ENCODE results near the gene C6orf52. TPM values are rescaled to one million over a fixed set of nuclear protein-coding genes. Genes with fewer than 3 reads are reported as not detected.
A peak's percentile ranks its signal among the peaks of the same experiment; 100 is the strongest.

C6orf52 gene
- total RNA-seq, 3 donors from 2014 or later = 1.2 to 1.7 TPM; not detected in 1

GRCh38 chr6:10640412-10640811 is 54.0 kb downstream of the C6orf52 start:
- TF ChIP-seq CTCF (IDR thresholded peaks at IDR 0.05) = no peak
- no peak for ATAC-seq
- Histone ChIP-seq H3K36me3 (ENCODE audit: low read depth) (no peaks in the 10 kb centered on the region), H3K9me3 (no peaks in the 10 kb centered on the region), H3K4me1 (ENCODE audit: low read depth) (no peaks in the 10 kb centered on the region), H3K4me3 (no peak overlapping the region)
- no peak for DNase-seq
- intact Hi-C loops (cut with DNase I, micrococcal nuclease) = no loop called here

DNA sequence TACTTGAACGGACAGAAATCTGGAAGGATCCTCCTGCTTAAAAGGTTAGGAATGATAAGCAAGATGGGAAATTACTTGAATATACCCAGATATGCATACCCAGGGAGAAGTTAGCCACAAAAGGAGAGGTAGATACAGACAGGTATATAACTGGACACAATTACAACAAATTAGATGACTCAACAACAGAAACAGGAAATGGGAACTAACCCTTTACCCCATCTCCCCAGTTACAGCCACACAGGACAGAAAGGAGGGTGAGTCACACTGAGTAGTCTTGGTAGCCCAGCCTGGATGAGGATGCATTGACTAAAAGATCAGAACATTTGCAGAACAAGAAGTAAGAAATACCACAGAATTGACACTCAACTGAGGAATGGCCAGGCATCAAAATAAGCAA is 61.2 kb downstream of the C6orf52 start:
- intact Hi-C loops (cut with DNase I, micrococcal nuclease) = no loop called here
- Histone ChIP-seq H3K36me3 (ENCODE audit: low read depth) (no peaks in the 10 kb centered on the region), H3K9me3 (no peaks in the 10 kb centered on the region), H3K4me1 (ENCODE audit: low read depth) (no peaks in the 10 kb centered on the region), H3K4me3 (no peak overlapping the region)
- no peak for DNase-seq
- peak; percentile 82 for ATAC-seq
- no peak for TF ChIP-seq CTCF (IDR thresholded peaks at IDR 0.05)

GRCh38 chr6:10630178-10630577 is 64.2 kb downstream of the C6orf52 start:
- Histone ChIP-seq H3K36me3 (ENCODE audit: low read depth) (no peaks in the 10 kb centered on the region), H3K4me1 (ENCODE audit: low read depth) (no peaks in the 10 kb centered on the region), H3K4me3 (no peak overlapping the region), H3K9me3 (no peaks in the 10 kb centered on the region)
- no peak for DNase-seq
- ATAC-seq = no peak
- intact Hi-C loops (cut with DNase I, micrococcal nuclease) = no loop called here
- TF ChIP-seq CTCF (IDR thresholded peaks at IDR 0.05) = no peak

DNA sequence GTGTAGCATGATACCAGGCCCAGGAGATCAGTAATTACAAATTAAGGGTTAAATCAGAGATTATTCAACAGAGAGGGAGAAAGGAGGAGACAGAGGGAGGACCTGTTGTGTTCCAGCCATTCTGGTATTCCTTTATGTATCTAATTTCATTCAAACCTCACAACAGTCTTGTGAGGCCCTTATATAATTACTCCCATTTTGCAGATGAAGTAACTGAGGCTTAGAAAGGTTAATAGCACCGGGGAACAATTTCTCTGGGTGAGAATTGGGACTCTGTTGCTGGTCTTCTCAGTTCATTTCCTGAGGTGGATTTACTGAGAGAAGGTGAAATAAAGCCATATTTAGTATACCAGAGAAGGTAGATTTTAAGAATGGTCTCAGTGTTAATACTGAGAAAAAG is 66.6 kb downstream of the C6orf52 start:
- Histone ChIP-seq H3K9me3 (no peaks in the 10 kb centered on the region), H3K4me1 (ENCODE audit: low read depth) (no peaks in the 10 kb centered on the region), H3K4me3 (no peak overlapping the region), H3K36me3 (ENCODE audit: low read depth) (no peaks in the 10 kb centered on the region)
- intact Hi-C loops (cut with DNase I, micrococcal nuclease) = no loop called here
- DNase-seq = no peak
- TF ChIP-seq CTCF (IDR thresholded peaks at IDR 0.05) = no peak
- ATAC-seq = no peak

- H3K4me3 ChIP-seq = no peak overlapping the region
- DNase-seq (no peak), ATAC-seq (no peak)
- intact Hi-C loops (cut with DNase I, micrococcal nuclease) = no loop called here
- no peaks in the 10 kb centered on the region for H3K36me3 ChIP-seq (ENCODE audit: low read depth)
- TF ChIP-seq CTCF (IDR thresholded peaks at IDR 0.05) = no peak
- H3K9me3 ChIP-seq = no peaks in the 10 kb centered on the region
- no peaks in the 10 kb centered on the region for H3K4me1 ChIP-seq (ENCODE audit: low read depth)
Observed at GRCh38 chr6:10626154-10626741, 68.2 kb downstream of the C6orf52 start.

DNA sequence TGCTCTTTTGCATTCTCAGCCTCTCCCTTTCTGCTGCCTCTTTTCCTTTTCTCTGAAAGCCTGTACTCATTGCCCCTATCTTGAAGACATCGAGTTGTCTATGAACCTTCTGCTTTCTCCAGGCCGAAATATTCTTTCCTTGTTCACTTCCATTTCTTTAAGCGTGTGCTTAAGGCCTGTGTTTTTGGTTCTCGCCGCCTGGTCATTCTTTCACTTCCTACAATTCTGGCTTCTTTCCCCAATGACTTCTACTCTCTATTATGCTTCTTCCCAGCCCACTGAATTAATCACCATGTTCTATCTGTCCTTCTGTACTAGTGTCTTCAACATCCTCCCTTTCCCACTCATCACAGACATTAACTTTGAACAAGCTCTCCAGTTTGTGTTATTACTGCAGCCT is 69.6 kb downstream of the C6orf52 start:
- intact Hi-C loops (cut with DNase I, micrococcal nuclease) = no loop called here

More for the DNA sequence above, 69.6 kb downstream of the C6orf52 start:
- DNase-seq (no peak), ATAC-seq (no peak)
- Histone ChIP-seq H3K9me3 (no peaks in the 10 kb centered on the region), H3K4me3 (no peak overlapping the region), H3K4me1 (ENCODE audit: low read depth) (no peaks in the 10 kb centered on the region), H3K36me3 (ENCODE audit: low read depth) (no peaks in the 10 kb centered on the region)
- no peak for TF ChIP-seq CTCF (IDR thresholded peaks at IDR 0.05)
